Osteoblast (primary cell): ENCODE results near the gene MEGF8. TPM values are rescaled to one million over a fixed set of nuclear protein-coding genes. Genes with fewer than 3 reads are reported as not detected.

Experiments
- DNase-seq: peaks from one replicate; pipeline ENCODE4 v3.0.0; 2011; ENCODE audit warnings: low spot score, mixed read lengths; ENCODE audit not compliant: insufficient read length; ENCODE audit errors: missing footprints
- H2AFZ ChIP-seq: 2 replicates; pipeline ENCODE4 v1.6.0; 2011; ENCODE audit warnings: mild to moderate bottlenecking, low read length
- H3K27ac ChIP-seq: 2 replicates; pipeline ENCODE4 v1.5.1; 2011; ENCODE audit warnings: mild to moderate bottlenecking, low read depth, low read length, moderate library complexity
- H3K27me3 ChIP-seq: 2 replicates; pipeline ENCODE4 v1.6.0; 2012; ENCODE audit warnings: mild to moderate bottlenecking, control low read depth, inconsistent platforms, low read length, moderate library complexity; ENCODE audit not compliant: insufficient read depth
- H3K36me3 ChIP-seq: 2 replicates; pipeline ENCODE4 v1.5.1; 2011; ENCODE audit warnings: mild to moderate bottlenecking, low read length, control low read depth, moderate library complexity; ENCODE audit not compliant: insufficient read depth
- H3K4me1 ChIP-seq: 2 replicates; pipeline ENCODE4 v1.5.1; 2011; ENCODE audit warnings: mild to moderate bottlenecking, low read length, control low read depth, moderate library complexity; ENCODE audit not compliant: insufficient read depth
- H3K4me2 ChIP-seq: 2 replicates; pipeline ENCODE4 v1.6.0; 2011; ENCODE audit warnings: mild to moderate bottlenecking, low read length; ENCODE audit not compliant: insufficient read depth
- H3K4me3 ChIP-seq: fragments of 200-600 bp; sonication (generic); 3 replicates; pipeline ENCODE4 v1.5.1; 2012; ENCODE audit warnings: mild to moderate bottlenecking, low read length, inconsistent platforms; ENCODE audit not compliant: insufficient read depth
- H3K79me2 ChIP-seq: 2 replicates; pipeline ENCODE4 v1.6.0; 2012; ENCODE audit warnings: mild to moderate bottlenecking, low read length, control low read depth, inconsistent platforms; ENCODE audit not compliant: insufficient read depth
- H3K9me3 ChIP-seq: 2 replicates; pipeline ENCODE4 v1.5.1; 2011; ENCODE audit warnings: low read depth, low read length, control low read depth
- H4K20me1 ChIP-seq: 2 replicates; pipeline ENCODE4 v1.6.0; 2012; ENCODE audit warnings: mild to moderate bottlenecking, low read length, control low read depth; ENCODE audit not compliant: insufficient read depth
- CTCF ChIP-seq: IDR thresholded peaks from 2 replicates; pipeline ENCODE4 v1.5.1; 2011; ENCODE audit warnings: mild to moderate bottlenecking, low read depth, low read length, moderate library complexity; ENCODE audit errors: extremely low read depth
- small RNA-seq: library from RNA; depleted of rRNA; stranded (forward); fragments of <200 nt; gene quantifications from one replicate; pipeline ENCODE3, GENCODE V24; 2012
- total RNA-seq: library from RNA; depleted of rRNA; stranded (reverse); fragments of >200 nt; gene quantifications from 2 replicates; pipeline ENCODE4 v1.2.3, GENCODE V29; 2012

Gene MEGF8
- total RNA-seq, 1 donor = 30.0 TPM

- Histone ChIP-seq H3K36me3 (no peaks in the 10 kb centered on the region), H4K20me1 (peaks cover 5% of the 10 kb centered on the region), H3K4me2 (no peak overlapping the region), H3K9me3 (no peaks in the 10 kb centered on the region), H3K4me1 (peaks cover 14% of the 10 kb centered on the region), H3K27me3 (no peaks in the 10 kb centered on the region), H3K4me3 (no peak overlapping the region), H2AFZ (no peak overlapping the region), H3K79me2 (no peaks in the 10 kb centered on the region), H3K27ac (no peak overlapping the region)
- no peak for DNase-seq
- TF ChIP-seq CTCF = no peak
These were observed 101.2 kb downstream of the MEGF8 start for GRCh38 chr19:42426643-42427042.

GRCh38 chr19:42427313-42427712, 101.9 kb downstream of the MEGF8 start, which contains the start of gene LIPE:
TSS of gene LIPE (minus strand) at chr19:42427388. CDS start at chr19:42427149, 239 bp downstream.
- Histone ChIP-seq H3K27me3 (no peaks in the 10 kb centered on the region), H3K36me3 (no peaks in the 10 kb centered on the region), H4K20me1 (peaks cover 5% of the 10 kb centered on the region), H3K9me3 (no peaks in the 10 kb centered on the region), H3K4me3 (no peak within 1 kb of the TSS), H3K4me2 (no peak within 1 kb of the TSS), H3K79me2 (no peaks in the 10 kb centered on the region), H2AFZ (no peak within 1 kb of the TSS), H3K27ac (no peak within 1 kb of the TSS), H3K4me1 (peaks cover 12% of the 10 kb centered on the region)
- no peak for DNase-seq
- TF ChIP-seq CTCF = no peak

Small RNA genes lying within 50 kb of the gene (small RNA-seq; reads per million reads assigned to genes)
- not detected for gene MIR8077

Other genes with a start within 250 kb of the MEGF8 start
- gene ZNF574, start 249.5 kb upstream of the MEGF8 start, total RNA-seq = 13.6 and 13.8 TPM in 2 replicates
- under 0.01 and 0.88 TPM in 2 replicates for gene POU2F2, start 193.2 kb upstream of the MEGF8 start, total RNA-seq
- gene DEDD2, start 108.0 kb upstream of the MEGF8 start, total RNA-seq = 19.9 and 26.2 TPM in 2 replicates
- 11.5 and 11.9 TPM in 2 replicates for gene ZNF526, start 105.3 kb upstream of the MEGF8 start, total RNA-seq
- gene GSK3A, start 83.0 kb upstream of the MEGF8 start, total RNA-seq = 16.2 and 18.1 TPM in 2 replicates
- gene ERF, start 70.5 kb upstream of the MEGF8 start, total RNA-seq = 31.8 and 44.8 TPM in 2 replicates
- 33.6 and 39.1 TPM in 2 replicates for gene CIC, start 56.4 kb upstream of the MEGF8 start, total RNA-seq
- 0.36 and 0.59 TPM in 2 replicates for gene PRR19, start 23.5 kb upstream of the MEGF8 start, total RNA-seq
- gene PAFAH1B3, start 23.0 kb upstream of the MEGF8 start, total RNA-seq = 18.3 and 23.2 TPM in 2 replicates
- not detected in 2 replicates for gene TMEM145, start 12.3 kb upstream of the MEGF8 start, total RNA-seq
- gene CNFN, start 64.7 kb downstream of the MEGF8 start, total RNA-seq = not detected in 2 replicates
- gene LIPE, start 101.8 kb downstream of the MEGF8 start, total RNA-seq = 1.8 and 2.7 TPM in 2 replicates
- gene CXCL17, start 117.3 kb downstream of the MEGF8 start, total RNA-seq = not detected in 2 replicates
- not detected in 2 replicates for gene CEACAM1, start 202.8 kb downstream of the MEGF8 start, total RNA-seq